GM18526 (cell line): ENCODE data around the gene P2RX1.

ENCODE experiments used
- POLR2A ChIP-seq: IDR thresholded peaks from 3 replicates; pipeline ENCODE4 v1.6.1; 2011; ENCODE audit not compliant: insufficient read length; ENCODE audit errors: extremely low read depth

The P2RX1 gene

GRCh38 chr17:3955673-3955988 lies 39.4 kb upstream of the P2RX1 start:
- TF ChIP-seq POLR2A: no peak

GRCh38 chr17:3954976-3955672 lies 38.9 kb upstream of the P2RX1 start:
- no peak for TF ChIP-seq POLR2A

- TF ChIP-seq POLR2A: no peak
Observed at GRCh38 chr17:3954086-3954485, 37.8 kb upstream of the P2RX1 start.

GRCh38 chr17:3953542-3953941 lies 37.3 kb upstream of the P2RX1 start:
- no peak for TF ChIP-seq POLR2A

GRCh38 chr17:3952186-3952585 lies 35.9 kb upstream of the P2RX1 start:
- no peak for TF ChIP-seq POLR2A

GRCh38 chr17:3951420-3951819 lies 35.2 kb upstream of the P2RX1 start:
- TF ChIP-seq POLR2A: no peak

GRCh38 chr17:3951003-3951402 lies 34.7 kb upstream of the P2RX1 start:
- no peak for TF ChIP-seq POLR2A

- TF ChIP-seq POLR2A: no peak
Observed at GRCh38 chr17:3950584-3950983, 34.3 kb upstream of the P2RX1 start.

GRCh38 chr17:3949418-3949817 lies 33.2 kb upstream of the P2RX1 start:
- TF ChIP-seq POLR2A: no peak

- no peak for TF ChIP-seq POLR2A
Observed at GRCh38 chr17:3947318-3947810, 31.1 kb upstream of the P2RX1 start.

GRCh38 chr17:3946711-3947235 lies 30.5 kb upstream of the P2RX1 start:
- no peak for TF ChIP-seq POLR2A

GRCh38 chr17:3944485-3945388 lies 28.5 kb upstream of the P2RX1 start:
- TF ChIP-seq POLR2A: no peak

GRCh38 chr17:3943240-3943891 lies 27.1 kb upstream of the P2RX1 start:
- no peak for TF ChIP-seq POLR2A

GRCh38 chr17:3940965-3941698 lies 24.9 kb upstream of the P2RX1 start:
- TF ChIP-seq POLR2A: no peak

GRCh38 chr17:3937359-3937758 lies 21.1 kb upstream of the P2RX1 start:
- TF ChIP-seq POLR2A: no peak
